Kidney (tissue), 14 donors: ENCODE measurements around the gene MAN2A1. TPM values are rescaled to one million over a fixed set of nuclear protein-coding genes. Genes with fewer than 3 reads are reported as not detected.

Experiments
- DNase-seq, 5 donors: peaks; one replicate each; pipeline ENCODE4 v3.0.0-alpha.2; 2013 to 2020
- FAIRE-seq: peaks from 2 replicates; lab custom pipeline; 2012; peaks lifted over from hg19 to GRCh38; lab: Jason Lieb, UNC
- H3K27ac ChIP-seq, 2 donors: one replicate each; pipeline ENCODE4 v1.7.0; 2013; ENCODE audit warnings: low read depth in 2 of 2, low read length in 2 of 2, inconsistent platforms in 1 of 2
- H3K27me3 ChIP-seq: one replicate; pipeline ENCODE4 v1.7.1; 2013; ENCODE audit warnings: low read length, inconsistent platforms; ENCODE audit not compliant: control insufficient read depth, insufficient read depth
- H3K36me3 ChIP-seq, 3 donors: one replicate each; pipeline versions ENCODE4 v1.7.0 to v1.7.1; 2013; ENCODE audit warnings: low read length in 3 of 3, control low read depth in 1 of 3, inconsistent platforms in 1 of 3; ENCODE audit not compliant: insufficient read depth in 3 of 3, control insufficient read depth in 2 of 3
- H3K4me1 ChIP-seq, 3 donors: one replicate each; pipeline versions ENCODE4 v1.7.0 to v1.7.1; 2013; ENCODE audit warnings: low read length in 3 of 3, inconsistent platforms in 1 of 3, low read depth in 1 of 3; ENCODE audit not compliant: control insufficient read depth in 2 of 3, insufficient read depth in 2 of 3
- H3K4me3 ChIP-seq, 3 donors: one replicate each; pipeline versions ENCODE4 v1.7.0 to v1.8.1; 2013; ENCODE audit warnings: low read length in 3 of 3, control low read depth in 1 of 3, inconsistent platforms in 1 of 3
- H3K9ac ChIP-seq, 3 donors: one replicate each; pipeline versions ENCODE4 v1.7.0 to v1.7.1; 2013; ENCODE audit warnings: low read length in 3 of 3, control low read depth in 1 of 3, inconsistent platforms in 1 of 3
- H3K9me3 ChIP-seq, 3 donors: one replicate each; pipeline versions ENCODE4 v1.7.0 to v1.7.1; 2013; ENCODE audit warnings: low read length in 3 of 3, control low read depth in 1 of 3, inconsistent platforms in 1 of 3; ENCODE audit not compliant: control insufficient read depth in 2 of 3, insufficient read depth in 1 of 3
- intact Hi-C: fragments of 100-400 bp; cut with DNase I; formaldehyde crosslinking; loops from one replicate; pipeline ENCODE4 v1.11.1; 2022
- polyA plus RNA-seq: library from polyadenylated mRNA; stranded (reverse); fragments of 350-450 nt; fragmentation: Illumina TruSeq; extraction: RNeasy Lipid Tissue Mini Kit (QIAGEN cat#74804); gene quantifications from one replicate; pipeline ENCODE4 v1.2.3, GENCODE V29; 2014; ENCODE audit warnings: low read depth, low replicate concordance; ENCODE audit not compliant: insufficient read depth
- total RNA-seq: library from RNA; stranded (reverse); fragmentation: NEBNext Ultra II Directional; extraction: Animal tissue kit (Norgen Biotek cat#: 25700); gene quantifications from one replicate; pipeline ENCODE4 v1.2.1, GENCODE V29; 2021
- TF ChIP-seq, protein P1 (sequence below): IDR thresholded peaks from 3 replicates; pipeline ENCODE4 v1.5.1; 2012; ENCODE audit warnings: mild to moderate bottlenecking, moderate library complexity, borderline replicate concordance; ENCODE audit not compliant: insufficient read depth; ENCODE audit errors: extremely low read depth
- donor health status: control.
- donor health status: control.
- donor health status: control.
- donor health status: control.
- donor health status: control.
- donor health status: DM: yes; HTN: yes; CAD: no.
- donor health status: Normal renal cell carcinoma (clear cell type).

MAN2A1 gene
- total and polyA plus RNA-seq, 2 donors from 2014 or later = 12.7 to 69.9 TPM

DNA sequence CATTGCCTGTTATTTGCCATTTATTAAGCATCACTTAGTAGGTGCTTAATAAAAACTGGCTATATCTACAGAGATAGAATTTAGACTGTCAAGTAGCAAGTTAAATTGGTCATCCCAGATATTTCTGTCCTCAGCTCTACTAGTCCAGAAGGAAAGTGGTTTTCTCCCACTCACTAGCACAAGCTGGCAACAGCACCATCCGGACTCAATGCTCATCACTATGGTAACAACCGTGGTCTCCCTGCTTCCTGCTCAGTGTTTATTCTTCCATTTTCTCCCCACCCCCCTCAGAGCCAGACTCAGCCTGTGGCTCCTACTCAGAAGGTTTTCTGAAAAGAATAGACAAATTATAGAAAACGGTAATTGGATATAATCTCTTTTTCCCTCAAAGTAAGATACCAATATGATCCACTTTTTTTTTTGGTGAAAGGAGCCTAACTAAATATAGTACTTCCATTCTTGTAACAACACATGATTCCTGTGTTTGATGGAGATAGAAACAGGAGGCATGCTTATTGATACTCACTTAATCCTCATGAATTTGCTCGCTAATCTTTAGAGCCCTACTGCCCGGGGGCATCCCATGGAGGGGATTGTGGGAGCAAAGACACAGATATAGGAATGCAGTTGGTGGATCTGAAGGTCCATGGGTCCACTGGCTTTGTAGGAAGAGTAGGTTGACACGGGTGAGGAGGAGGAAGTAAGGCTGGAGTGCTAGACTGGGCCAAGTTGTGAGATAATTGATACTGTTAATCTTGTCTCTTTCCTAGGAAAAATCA, 191.4 kb downstream of the MAN2A1 start:
- intact Hi-C loops = no loop called here
- no peaks in the 10 kb centered on the region for H3K9me3 ChIP-seq
- no peaks in the 10 kb centered on the region for H3K36me3 ChIP-seq
- H3K27me3 ChIP-seq = no peaks in the 10 kb centered on the region
- no peak overlapping the region for H3K27ac ChIP-seq
- no peaks in the 10 kb centered on the region for H3K4me1 ChIP-seq
- H3K9ac ChIP-seq = no peak overlapping the region
- DNase-seq (peak in 1 of 5 donors; percentile 16), FAIRE-seq (no peak)
- TF ChIP-seq, protein P1, sequence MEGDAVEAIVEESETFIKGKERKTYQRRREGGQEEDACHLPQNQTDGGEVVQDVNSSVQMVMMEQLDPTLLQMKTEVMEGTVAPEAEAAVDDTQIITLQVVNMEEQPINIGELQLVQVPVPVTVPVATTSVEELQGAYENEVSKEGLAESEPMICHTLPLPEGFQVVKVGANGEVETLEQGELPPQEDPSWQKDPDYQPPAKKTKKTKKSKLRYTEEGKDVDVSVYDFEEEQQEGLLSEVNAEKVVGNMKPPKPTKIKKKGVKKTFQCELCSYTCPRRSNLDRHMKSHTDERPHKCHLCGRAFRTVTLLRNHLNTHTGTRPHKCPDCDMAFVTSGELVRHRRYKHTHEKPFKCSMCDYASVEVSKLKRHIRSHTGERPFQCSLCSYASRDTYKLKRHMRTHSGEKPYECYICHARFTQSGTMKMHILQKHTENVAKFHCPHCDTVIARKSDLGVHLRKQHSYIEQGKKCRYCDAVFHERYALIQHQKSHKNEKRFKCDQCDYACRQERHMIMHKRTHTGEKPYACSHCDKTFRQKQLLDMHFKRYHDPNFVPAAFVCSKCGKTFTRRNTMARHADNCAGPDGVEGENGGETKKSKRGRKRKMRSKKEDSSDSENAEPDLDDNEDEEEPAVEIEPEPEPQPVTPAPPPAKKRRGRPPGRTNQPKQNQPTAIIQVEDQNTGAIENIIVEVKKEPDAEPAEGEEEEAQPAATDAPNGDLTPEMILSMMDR = no peak
- H3K4me3 ChIP-seq = no peak overlapping the region

DNA sequence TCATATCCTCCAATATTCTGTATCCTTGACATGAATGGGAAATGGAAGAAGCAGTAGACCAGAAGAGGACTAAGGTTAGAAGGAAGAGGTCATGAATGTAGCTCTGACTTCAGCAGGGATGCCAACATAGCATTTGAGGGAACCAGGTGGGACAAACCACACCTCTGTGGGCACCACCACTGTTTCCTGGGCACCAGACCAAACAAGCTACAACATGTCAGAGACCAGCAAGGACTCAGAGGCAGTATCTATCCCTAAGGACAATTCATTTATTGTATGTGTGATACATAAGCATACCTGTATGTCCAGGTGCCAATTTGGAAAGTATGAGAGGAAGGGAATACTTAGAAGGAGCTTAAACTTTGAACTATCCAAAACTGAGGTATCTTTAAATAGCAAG, 192.8 kb downstream of the MAN2A1 start:
- Histone ChIP-seq H3K27me3 (no peaks in the 10 kb centered on the region), H3K4me1 (no peaks in the 10 kb centered on the region), H3K9me3 (no peaks in the 10 kb centered on the region), H3K4me3 (no peak overlapping the region), H3K36me3 (no peaks in the 10 kb centered on the region), H3K27ac (no peak overlapping the region), H3K9ac (no peak overlapping the region)
- TF ChIP-seq, protein P1 = no peak
- intact Hi-C loops = no loop called here
- DNase-seq (no peak), FAIRE-seq (no peak)

- no peaks in the 10 kb centered on the region for H3K27me3 ChIP-seq
- FAIRE-seq (no peak), DNase-seq (no peak)
- no peaks in the 10 kb centered on the region for H3K36me3 ChIP-seq
- H3K4me1 ChIP-seq = no peaks in the 10 kb centered on the region
- H3K27ac ChIP-seq = no peak overlapping the region
- TF ChIP-seq, protein P1 = no peak
- no peak overlapping the region for H3K4me3 ChIP-seq
- intact Hi-C loops = no loop called here
- H3K9ac ChIP-seq = no peak overlapping the region
- no peaks in the 10 kb centered on the region for H3K9me3 ChIP-seq
Observed at GRCh38 chr5:109884676-109885075, 194.9 kb downstream of the MAN2A1 start.

- DNase-seq = no peak
- H3K27ac ChIP-seq = no peak overlapping the region
- no peak for FAIRE-seq
- H3K36me3 ChIP-seq = no peaks in the 10 kb centered on the region
- no peaks in the 10 kb centered on the region for H3K4me1 ChIP-seq
- no peaks in the 10 kb centered on the region for H3K9me3 ChIP-seq
- no peak overlapping the region for H3K9ac ChIP-seq
- intact Hi-C loops = no loop called here
- H3K4me3 ChIP-seq = no peak overlapping the region
- H3K27me3 ChIP-seq = no peaks in the 10 kb centered on the region
- TF ChIP-seq, protein P1 = no peak
Observed at GRCh38 chr5:109885205-109885604, 195.5 kb downstream of the MAN2A1 start.
